ENCODE results near the gene S100A14.
A peak's percentile ranks its signal among the peaks of the same experiment; 100 is the strongest.
"Not testable (repeated sequence)": the region's sequence is repeated elsewhere in the genome, so short reads cannot be mapped to it uniquely, and the experiment has no call there.

The S100A14 gene

DNA sequence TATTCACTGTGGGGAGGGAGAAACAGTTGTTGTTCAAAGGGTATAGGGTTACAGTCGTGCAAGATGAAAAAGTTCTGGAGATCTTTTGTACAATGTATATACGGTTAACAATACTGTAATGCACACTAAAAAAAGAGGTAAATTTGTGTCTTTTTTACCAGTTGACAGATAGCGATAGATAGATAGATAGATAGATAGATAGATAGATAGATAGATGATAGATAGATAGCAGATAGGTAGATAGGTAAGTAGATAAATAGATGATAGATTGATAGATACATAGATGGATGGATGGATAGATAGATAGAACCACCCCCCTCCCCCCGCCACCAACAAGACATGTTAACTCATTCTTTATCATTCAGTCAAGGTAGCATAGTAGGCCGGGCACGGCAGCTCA, 13.4 kb downstream of the S100A14 start:
- H3K27me3 Mint-ChIP-seq: no peaks in the 10 kb centered on the region
- peaks cover 15% of the 10 kb centered on the region for H3K4me1 Mint-ChIP-seq (ENCODE audit: low read depth)
- no peaks in the 10 kb centered on the region for H3K9me3 Mint-ChIP-seq
- no peak overlapping the region for H3K4me3 Mint-ChIP-seq
- no peaks in the 10 kb centered on the region for H3K36me3 Mint-ChIP-seq (ENCODE audit: low read depth)
- no peak for DNase-seq
- no peak overlapping the region for H3K27ac Mint-ChIP-seq

DNA sequence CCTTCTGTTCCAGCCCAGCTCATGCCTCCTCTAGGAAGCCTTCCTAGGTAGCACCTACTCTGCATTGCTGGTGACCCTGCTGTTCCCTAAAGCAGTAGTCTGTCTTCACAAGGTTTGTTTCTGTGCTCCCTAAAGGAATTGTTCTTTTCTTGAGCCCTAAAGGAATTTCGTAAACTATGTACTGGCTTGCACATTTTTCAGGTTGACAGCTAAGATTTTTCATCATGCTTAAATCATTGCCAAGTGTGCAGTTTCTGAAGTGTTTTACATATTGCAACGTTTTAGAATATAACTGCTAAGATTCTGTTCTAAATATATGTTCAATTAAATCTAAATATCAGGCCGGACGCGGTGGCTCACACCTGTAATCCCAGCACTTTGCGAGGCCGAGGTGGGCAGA, 16.3 kb downstream of the S100A14 start:
- Mint-ChIP-seq H3K27me3 (no peaks in the 10 kb centered on the region), H3K4me1 (ENCODE audit: low read depth) (peaks cover 24% of the 10 kb centered on the region), H3K9me3 (no peaks in the 10 kb centered on the region), H3K27ac (no peak overlapping the region), H3K4me3 (no peak overlapping the region), H3K36me3 (ENCODE audit: low read depth) (no peaks in the 10 kb centered on the region)
- no peak for DNase-seq

DNA sequence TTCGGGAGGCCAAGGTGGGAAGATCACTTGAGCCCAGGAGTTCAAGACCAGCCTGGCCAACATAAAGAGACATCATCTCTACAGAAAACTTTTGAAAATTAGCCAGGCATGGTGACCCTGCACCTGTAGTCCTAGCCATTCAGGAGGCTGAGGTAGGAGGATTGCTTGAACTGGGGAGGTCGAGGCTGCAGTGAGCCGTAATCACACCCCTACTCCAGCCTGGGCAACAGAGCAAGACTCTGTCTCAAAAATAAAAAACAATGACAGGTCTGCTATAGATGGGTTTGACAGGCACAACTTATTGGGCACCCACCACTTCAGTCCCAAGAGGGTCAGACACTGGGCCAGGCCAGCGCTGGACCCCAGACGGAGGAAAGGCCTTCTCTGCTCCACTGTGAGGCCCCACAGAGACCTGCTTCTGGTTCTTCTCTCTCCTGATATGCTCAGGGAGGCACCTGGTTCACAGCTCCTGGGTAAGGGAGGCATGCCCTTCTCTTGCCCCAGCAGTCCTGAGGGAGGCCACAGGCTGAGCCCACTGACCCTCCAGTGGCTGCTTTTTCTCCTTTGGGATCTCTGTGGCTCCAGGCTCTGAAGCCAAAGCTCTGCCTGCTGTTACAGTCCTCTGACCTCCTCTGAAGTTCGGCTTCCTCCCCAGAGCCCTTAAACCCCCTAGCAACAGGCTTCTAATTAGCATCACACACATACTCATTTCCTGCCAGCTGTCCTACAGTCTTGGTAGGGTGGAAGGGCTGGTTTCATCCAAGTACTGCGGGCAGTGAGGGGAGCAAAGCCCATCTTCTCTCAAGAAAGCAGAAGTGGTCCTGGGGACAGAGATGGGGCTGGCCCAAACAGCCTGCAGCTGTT, 17.6 kb downstream of the S100A14 start:
- Mint-ChIP-seq H3K4me1 (ENCODE audit: low read depth) (peaks cover 24% of the 10 kb centered on the region), H3K36me3 (ENCODE audit: low read depth) (no peaks in the 10 kb centered on the region), H3K27me3 (no peaks in the 10 kb centered on the region), H3K9me3 (no peaks in the 10 kb centered on the region), H3K27ac (peak overlapping the region; percentile 67), H3K4me3 (no peak overlapping the region)
- no peak for DNase-seq

DNA sequence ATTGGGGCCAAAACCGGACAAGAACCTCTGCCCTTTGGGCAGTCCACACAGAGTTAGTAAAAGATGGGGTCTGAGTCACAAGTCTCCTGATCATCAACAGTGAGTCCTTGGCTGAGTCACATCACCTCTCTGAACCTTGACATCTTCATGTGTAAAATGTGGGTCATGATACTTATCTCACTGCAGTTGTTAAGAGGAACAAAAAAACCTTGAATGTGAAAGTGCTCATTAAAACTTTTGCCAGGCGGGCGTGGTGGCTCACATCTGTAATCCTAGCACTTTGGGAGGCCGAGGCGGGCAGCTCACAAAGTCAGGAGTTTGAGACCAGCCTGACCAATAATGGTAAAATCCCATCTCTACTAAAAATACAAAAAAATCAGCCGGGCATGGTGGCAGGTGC, 18.9 kb downstream of the S100A14 start:
- peaks cover 20% of the 10 kb centered on the region for H3K4me1 Mint-ChIP-seq (ENCODE audit: low read depth)
- H3K27ac Mint-ChIP-seq: peak overlapping the region; percentile 72
- no peaks in the 10 kb centered on the region for H3K36me3 Mint-ChIP-seq (ENCODE audit: low read depth)
- H3K27me3 Mint-ChIP-seq: no peaks in the 10 kb centered on the region
- no peak overlapping the region for H3K4me3 Mint-ChIP-seq
- no peak for DNase-seq
- H3K9me3 Mint-ChIP-seq: no peaks in the 10 kb centered on the region

DNA sequence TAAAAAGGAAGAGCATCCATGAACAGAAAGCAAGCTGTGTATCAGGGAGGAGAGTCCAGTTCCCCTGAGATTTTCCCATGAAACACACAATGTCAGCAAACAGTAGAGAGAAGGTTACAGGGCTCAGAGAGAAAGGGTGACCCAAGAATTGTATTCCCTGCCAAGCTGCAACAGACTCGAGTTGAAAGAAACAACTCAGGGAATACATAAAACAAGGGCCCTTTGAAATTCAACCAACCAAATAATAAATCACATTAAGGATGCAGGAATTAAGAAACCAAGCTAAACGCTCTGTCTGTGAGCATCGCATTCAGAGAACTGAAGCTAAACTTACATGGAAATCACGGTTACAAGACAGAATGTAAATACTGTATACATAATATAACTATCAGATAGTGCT, 23.4 kb downstream of the S100A14 start:
- Mint-ChIP-seq H3K27me3 (no peaks in the 10 kb centered on the region), H3K27ac (no peak overlapping the region), H3K9me3 (no peaks in the 10 kb centered on the region), H3K4me1 (ENCODE audit: low read depth) (peaks cover 9% of the 10 kb centered on the region), H3K4me3 (no peak overlapping the region), H3K36me3 (ENCODE audit: low read depth) (no peaks in the 10 kb centered on the region)
- DNase-seq: no peak

DNA sequence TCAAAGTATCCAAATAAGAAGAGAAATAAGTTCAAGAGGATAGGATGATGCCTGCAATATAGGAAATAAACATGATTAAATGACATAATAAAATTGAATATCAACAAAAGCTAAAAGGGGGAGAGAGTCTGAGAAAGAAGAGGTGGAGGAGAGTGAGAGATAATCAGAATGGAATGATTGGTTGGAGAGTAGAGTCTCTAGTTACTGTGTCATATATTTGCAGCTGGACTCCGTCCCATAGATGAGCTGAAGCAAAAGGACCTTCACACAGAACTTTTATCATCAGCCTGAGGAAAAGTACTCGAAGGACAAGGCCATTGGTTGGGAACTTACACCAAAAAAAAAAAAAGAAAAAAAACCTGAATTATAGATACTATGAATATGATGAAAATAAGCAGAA, 27.6 kb downstream of the S100A14 start:
- Mint-ChIP-seq H3K36me3 (ENCODE audit: low read depth) (no peaks in the 10 kb centered on the region), H3K27ac (no peak overlapping the region), H3K9me3 (no peaks in the 10 kb centered on the region), H3K27me3 (peaks cover 4% of the 10 kb centered on the region), H3K4me1 (ENCODE audit: low read depth) (no peaks in the 10 kb centered on the region), H3K4me3 (no peak overlapping the region)
- no peak for DNase-seq

DNA sequence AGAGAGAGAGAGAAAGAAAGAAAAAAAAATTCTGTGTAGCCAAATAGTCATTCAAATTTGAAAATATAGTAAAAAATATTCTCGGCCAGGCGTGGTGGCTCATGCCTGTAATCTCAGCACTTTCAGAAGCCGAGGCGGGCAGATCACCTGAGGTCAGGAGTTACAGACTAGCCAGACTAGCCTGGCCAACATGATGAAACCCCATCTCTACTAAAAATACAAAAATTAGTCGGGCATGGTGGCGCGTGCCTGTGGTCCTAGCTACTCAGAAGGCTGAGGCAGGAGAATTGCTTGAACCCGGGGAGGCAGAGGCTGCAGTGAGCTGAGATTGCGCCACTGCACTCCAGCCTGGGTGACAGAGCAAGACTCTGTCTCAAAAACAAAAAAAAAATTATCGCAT, 28.1 kb downstream of the S100A14 start:
- H3K9me3 Mint-ChIP-seq; DNase-seq; H3K27ac Mint-ChIP-seq; H3K36me3 Mint-ChIP-seq (ENCODE audit: low read depth); H3K4me3 Mint-ChIP-seq; H3K4me1 Mint-ChIP-seq (ENCODE audit: low read depth); H3K27me3 Mint-ChIP-seq: not testable (repeated sequence)

DNA sequence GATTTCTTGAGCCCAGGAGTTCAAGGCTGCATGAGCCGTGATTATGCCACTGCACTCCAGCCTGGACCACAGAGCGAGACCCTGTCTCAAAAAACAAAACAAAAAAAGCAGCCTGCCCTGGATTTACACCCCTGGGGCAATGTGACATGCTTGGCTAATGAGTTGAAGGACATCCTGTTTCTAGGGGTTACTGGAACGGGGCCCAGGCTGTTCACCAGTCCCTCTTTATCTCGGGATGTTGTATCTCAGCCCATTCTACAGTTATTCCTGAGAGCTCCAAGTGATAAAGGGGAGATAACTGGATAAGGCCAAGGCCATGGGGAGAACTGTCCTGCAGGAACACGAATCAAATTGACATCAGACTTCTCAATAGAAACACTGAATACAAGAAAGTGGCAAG, 28.8 kb downstream of the S100A14 start:
- Mint-ChIP-seq H3K27me3 (peaks cover 4% of the 10 kb centered on the region), H3K27ac (no peak overlapping the region), H3K4me1 (ENCODE audit: low read depth) (no peaks in the 10 kb centered on the region), H3K36me3 (ENCODE audit: low read depth) (no peaks in the 10 kb centered on the region), H3K4me3 (no peak overlapping the region), H3K9me3 (no peaks in the 10 kb centered on the region)
- no peak for DNase-seq

DNA sequence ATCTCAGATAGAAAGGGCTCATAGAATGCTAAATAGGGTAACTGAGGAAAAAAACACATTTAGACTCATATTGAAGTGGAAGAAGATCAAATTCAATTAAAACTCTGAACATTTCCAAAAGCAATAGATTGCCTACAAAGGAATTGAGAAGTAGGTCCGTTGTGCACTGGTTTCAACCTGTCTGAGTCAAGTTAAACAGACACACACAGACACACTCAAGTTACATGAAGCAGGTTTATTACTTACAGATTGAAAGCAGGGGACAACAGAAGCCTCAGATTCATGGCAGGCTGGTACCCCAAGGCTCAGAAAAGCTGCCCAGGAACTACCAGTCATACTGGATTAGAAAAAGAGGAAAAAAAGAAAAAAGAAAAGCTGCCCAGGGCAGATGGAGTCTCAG, 29.8 kb downstream of the S100A14 start:
- Mint-ChIP-seq H3K4me3 (no peak overlapping the region), H3K9me3 (no peaks in the 10 kb centered on the region), H3K27ac (no peak overlapping the region), H3K4me1 (ENCODE audit: low read depth) (no peaks in the 10 kb centered on the region), H3K36me3 (ENCODE audit: low read depth) (no peaks in the 10 kb centered on the region), H3K27me3 (peaks cover 4% of the 10 kb centered on the region)
- no peak for DNase-seq

DNA sequence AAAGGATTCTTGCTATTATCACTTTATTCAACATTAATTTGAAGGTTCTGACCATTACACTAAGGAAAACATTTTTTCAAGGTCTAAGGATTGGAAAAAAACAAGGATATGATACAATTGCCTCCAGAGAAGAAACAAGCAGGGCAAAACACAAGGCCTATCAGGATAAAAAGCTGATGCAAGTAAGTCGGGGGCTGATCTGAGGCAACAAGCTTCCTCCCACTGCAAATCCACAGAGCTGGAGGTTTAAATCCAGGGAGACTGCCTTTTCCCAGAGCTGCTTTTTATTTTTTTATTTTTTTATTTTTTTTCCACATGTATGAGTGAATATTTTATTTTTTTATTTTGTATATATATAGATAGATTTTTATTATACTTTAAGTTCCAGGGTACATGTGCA, 31.1 kb downstream of the S100A14 start:
- no peaks in the 10 kb centered on the region for H3K36me3 Mint-ChIP-seq (ENCODE audit: low read depth)
- no peaks in the 10 kb centered on the region for H3K9me3 Mint-ChIP-seq
- H3K27me3 Mint-ChIP-seq: peaks cover 4% of the 10 kb centered on the region
- H3K27ac Mint-ChIP-seq: no peak overlapping the region
- no peak overlapping the region for H3K4me3 Mint-ChIP-seq
- no peaks in the 10 kb centered on the region for H3K4me1 Mint-ChIP-seq (ENCODE audit: low read depth)
- no peak for DNase-seq

DNA sequence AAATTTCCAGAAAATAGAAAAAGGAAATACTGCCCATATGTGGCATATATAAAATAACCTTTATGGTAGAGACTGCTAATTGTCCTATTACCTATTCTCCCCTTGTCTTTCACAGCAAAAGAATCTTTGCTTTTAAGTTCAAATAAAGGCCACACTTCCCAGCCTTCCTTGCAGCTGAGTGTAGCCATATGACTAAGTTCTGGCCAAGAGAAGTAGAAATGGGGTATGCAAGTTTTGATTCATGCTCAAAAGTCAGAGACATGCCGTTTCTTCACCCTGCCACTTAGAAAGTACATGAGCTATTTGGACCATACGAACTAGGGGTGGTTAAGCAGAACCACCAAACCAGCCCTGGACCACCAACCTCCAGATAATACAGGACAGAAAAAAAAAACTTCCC, 32.1 kb downstream of the S100A14 start:
- no peak overlapping the region for H3K4me3 Mint-ChIP-seq
- peaks cover 9% of the 10 kb centered on the region for H3K27me3 Mint-ChIP-seq
- no peak overlapping the region for H3K27ac Mint-ChIP-seq
- H3K9me3 Mint-ChIP-seq: no peaks in the 10 kb centered on the region
- H3K4me1 Mint-ChIP-seq (ENCODE audit: low read depth): no peaks in the 10 kb centered on the region
- H3K36me3 Mint-ChIP-seq (ENCODE audit: low read depth): no peaks in the 10 kb centered on the region
- no peak for DNase-seq

DNA sequence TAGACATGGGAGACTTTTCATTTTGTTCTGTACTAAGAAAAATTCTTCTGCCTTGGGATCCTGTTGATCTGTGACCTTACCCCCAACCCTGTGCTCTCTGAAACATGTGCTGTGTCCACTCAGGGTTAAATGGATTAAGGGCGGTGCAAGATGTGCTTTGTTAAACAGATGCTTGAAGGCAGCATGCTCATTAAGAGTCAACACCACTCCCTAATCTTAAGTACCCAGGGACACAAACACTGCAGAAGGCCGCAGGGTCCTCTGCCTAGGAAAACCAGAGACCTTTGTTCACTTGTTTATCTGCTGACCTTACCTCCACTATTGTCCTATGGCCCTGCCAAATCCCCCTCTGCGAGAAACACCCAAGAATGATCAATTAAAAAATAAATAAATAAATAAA, 32.6 kb downstream of the S100A14 start:
- not testable (repeated sequence) for H3K9me3 Mint-ChIP-seq; H3K36me3 Mint-ChIP-seq (ENCODE audit: low read depth); DNase-seq; H3K27ac Mint-ChIP-seq; H3K4me1 Mint-ChIP-seq (ENCODE audit: low read depth); H3K4me3 Mint-ChIP-seq
- peaks cover 13% of the 10 kb centered on the region for H3K27me3 Mint-ChIP-seq

DNA sequence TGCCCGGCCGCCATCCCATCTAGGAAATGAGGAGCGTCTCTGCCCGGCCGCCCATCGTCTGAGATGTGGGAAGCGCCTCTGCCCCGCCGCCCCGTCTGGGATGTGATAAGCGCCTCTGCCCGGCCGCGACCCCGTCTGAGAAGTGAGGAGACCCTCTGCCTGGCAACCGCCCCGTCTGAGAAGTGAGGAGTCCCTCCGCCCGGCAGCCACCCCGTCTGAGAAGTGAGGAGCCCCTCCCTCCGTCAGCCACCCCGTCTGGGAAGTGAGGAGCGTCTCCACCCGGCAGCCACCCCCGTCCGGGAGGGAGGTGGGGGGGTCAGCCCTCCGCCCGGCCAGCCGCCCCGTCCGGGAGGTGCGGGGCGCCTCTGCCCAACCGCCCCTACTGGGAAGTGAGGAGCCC, 33.3 kb downstream of the S100A14 start:
- H3K4me1 Mint-ChIP-seq (ENCODE audit: low read depth); H3K36me3 Mint-ChIP-seq (ENCODE audit: low read depth); DNase-seq; H3K27ac Mint-ChIP-seq; H3K4me3 Mint-ChIP-seq; H3K9me3 Mint-ChIP-seq: not testable (repeated sequence)
- H3K27me3 Mint-ChIP-seq: peaks cover 20% of the 10 kb centered on the region

DNA sequence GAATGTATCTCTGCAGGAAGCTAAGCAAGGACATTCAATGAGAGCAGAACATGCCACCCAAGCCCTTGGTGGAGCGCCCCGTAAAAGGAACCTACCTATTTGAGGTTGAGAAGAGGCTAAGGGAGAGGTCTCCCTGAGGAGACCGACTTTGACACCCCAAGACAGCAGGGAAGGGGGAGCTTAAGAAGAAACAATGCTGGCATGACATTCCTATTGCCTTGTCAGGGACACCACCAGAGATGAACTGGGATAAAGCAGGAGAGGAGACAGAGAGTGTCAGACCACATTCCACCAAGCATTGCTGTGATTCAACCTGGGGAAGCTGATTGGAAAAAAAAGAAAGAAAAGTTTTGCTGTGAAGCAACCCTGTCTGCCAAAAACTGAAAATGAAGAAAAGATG, 37.2 kb downstream of the S100A14 start:
- no peaks in the 10 kb centered on the region for H3K9me3 Mint-ChIP-seq
- H3K27me3 Mint-ChIP-seq: peaks cover 35% of the 10 kb centered on the region
- peaks cover 2% of the 10 kb centered on the region for H3K4me1 Mint-ChIP-seq (ENCODE audit: low read depth)
- DNase-seq: no peak
- no peaks in the 10 kb centered on the region for H3K36me3 Mint-ChIP-seq (ENCODE audit: low read depth)
- H3K27ac Mint-ChIP-seq: no peak overlapping the region
- no peak overlapping the region for H3K4me3 Mint-ChIP-seq

DNA sequence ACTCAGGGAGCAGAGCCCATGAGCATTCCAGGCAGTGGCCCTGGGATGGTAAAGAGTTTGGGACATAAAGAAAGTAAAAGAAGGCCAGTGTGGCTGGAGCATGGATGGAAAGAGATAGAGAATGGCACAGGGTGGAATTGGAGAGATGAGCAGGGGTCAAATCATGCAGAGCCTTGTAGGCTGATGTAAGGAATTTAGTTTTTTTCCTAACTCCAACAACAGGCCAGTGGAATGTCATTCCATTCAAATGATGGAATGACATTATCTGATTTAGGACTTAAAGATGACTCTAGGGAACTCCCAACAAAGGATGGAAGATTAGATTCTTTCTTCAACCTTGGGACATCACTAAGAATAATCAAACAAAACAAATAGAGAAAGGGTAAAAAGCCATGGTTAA, 37.6 kb downstream of the S100A14 start:
- no peaks in the 10 kb centered on the region for H3K36me3 Mint-ChIP-seq (ENCODE audit: low read depth)
- no peak for DNase-seq
- H3K27ac Mint-ChIP-seq: no peak overlapping the region
- H3K27me3 Mint-ChIP-seq: peaks cover 35% of the 10 kb centered on the region
- H3K4me3 Mint-ChIP-seq: no peak overlapping the region
- no peaks in the 10 kb centered on the region for H3K9me3 Mint-ChIP-seq
- peaks cover 6% of the 10 kb centered on the region for H3K4me1 Mint-ChIP-seq (ENCODE audit: low read depth)

DNA sequence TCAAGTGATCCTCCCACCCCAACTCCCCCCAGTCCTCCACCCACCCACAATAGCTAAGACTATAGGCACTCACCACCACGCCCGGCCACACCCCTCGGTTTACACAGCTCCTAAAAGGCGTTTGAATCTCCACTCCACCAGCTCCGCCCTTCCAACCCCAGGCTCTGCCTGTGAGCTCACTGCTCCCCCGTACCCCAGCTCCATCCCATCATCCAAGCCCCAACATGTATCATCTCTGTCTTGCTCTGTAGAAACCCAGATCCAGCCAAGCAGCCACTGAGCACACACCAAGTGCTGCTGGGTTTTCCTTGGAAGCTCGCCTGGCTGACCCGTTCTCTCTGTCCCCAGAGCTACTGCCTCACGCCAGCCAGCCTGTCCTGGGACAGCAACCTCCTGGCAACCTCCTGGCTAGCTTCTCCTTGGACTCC, 38.5 kb downstream of the S100A14 start:
- Mint-ChIP-seq H3K9me3 (no peaks in the 10 kb centered on the region), H3K27ac (no peak overlapping the region), H3K36me3 (ENCODE audit: low read depth) (no peaks in the 10 kb centered on the region), H3K4me1 (ENCODE audit: low read depth) (peaks cover 15% of the 10 kb centered on the region), H3K27me3 (peaks cover 35% of the 10 kb centered on the region), H3K4me3 (no peak overlapping the region)
- no peak for DNase-seq
